ENCODE results near the gene CIRBP.
"Not testable (repeated sequence)": the region's sequence is repeated elsewhere in the genome, so short reads cannot be mapped to it uniquely, and the experiment has no call there.

The CIRBP gene

DNA sequence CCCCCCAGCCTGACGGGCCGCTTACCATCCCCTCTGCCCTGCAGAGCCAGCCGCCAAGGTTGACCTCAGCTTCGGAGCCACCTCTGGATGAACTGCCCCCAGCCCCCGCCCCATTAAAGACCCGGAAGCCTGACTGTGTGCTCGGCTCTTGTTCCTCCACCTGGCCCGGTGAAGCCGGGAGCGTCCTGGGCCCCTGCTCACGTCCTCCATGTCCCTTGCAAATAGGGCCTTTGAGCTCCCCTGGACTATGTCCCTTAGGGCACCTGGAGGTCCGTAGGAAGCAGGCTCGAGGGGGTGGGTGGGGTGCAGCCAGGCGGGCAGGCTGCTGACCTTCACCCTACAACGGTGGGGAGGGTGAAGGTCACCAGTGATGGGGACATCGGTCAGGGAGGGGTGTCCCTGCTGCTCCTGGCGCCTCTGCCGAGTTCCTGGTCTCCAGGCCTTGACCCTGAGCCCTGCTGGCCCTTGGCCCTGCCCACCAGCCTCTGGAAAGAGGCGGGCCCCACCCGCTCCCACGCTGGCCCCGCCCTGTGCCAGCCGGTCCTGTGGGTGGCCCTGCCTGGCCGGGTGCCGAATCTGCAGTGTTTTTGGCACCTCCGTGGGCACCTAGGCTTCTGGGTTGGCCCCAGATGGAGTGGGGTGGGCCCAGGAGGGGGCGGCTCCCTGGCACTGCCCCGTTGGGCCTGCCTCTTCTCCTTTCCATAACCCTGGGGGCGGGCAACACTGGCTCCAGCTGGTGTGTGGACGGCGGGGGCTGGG lies 24.3 kb upstream of the CIRBP start:
- DNase-seq (ENCODE audit: low read depth), result no peak

DNA sequence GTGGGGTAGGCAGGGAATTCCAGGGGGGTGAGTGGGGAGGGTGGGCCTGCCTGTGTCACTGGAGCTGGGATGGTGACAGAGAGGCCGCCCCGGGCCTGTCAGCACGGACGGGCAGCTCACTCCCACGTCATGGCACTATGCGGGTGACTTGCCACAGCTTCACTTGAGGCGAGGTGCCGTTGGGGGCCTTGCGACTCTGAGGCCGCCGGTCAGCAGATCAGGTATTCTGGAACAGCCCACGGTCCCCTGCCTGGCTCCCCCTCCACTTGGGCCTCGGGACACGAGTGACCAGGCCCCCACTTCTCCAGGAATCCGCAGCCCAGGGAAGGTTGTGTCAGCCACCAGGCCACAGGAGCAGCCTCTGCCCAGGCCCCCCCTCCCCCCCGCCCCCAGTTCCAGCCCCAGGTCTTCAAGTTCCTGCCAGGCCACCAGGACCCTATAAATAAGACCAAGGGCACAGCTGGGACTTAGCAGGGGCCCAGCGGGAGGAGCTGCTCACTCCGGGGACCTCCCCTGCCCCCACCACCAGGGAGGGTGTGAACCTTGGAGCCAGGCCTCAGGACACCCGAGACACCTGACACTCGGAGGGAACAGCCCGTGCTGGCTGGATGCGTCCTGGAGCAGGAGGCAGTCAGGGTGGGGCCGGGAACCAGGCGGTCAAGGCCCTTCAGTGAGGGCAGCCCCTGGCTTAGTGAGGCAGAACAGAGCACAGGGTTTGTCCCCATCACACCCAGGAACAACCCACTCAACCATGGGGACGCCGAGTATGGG lies 23.5 kb upstream of the CIRBP start:
- no peak for DNase-seq (ENCODE audit: low read depth)

DNA sequence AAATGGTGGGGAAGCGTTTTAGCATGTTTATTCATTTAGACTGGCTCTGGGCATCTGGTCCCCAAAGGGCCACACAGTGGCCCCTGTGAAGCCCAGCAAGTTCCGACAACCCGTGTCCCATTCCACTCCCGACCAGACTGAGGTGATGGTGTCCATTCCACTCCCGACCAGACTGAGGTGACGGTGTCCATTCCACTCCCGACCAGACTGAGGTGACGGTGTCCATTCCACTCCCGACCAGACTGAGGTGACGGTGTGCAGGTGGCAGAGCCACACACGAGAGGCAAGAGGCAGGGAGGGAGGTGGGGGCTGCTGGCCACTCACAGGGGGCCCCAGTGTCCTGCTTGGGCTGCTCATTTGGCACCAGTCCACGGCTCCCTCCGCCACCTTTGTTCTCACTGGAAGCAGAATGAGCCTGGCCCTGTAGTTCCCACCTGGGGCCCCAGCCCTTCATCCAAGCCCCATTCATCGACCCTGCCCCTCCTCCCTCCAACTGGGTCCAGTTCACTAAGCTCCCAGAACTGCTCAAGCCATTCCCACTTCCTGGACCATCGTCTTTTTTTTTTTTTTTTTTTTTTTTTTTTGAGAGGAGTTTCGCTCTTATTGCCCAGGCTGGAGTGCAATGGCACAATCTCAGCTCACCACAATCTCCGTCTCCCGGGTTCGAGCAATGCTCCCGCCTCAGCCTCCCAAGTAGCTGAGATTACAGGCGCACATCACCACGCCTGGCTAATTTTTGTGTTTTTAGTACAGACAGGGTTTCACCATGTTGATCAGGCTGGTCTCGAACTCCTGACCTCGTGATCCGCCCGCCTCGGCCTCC lies 22.7 kb upstream of the CIRBP start:
- not testable (repeated sequence) for DNase-seq (ENCODE audit: low read depth)

DNA sequence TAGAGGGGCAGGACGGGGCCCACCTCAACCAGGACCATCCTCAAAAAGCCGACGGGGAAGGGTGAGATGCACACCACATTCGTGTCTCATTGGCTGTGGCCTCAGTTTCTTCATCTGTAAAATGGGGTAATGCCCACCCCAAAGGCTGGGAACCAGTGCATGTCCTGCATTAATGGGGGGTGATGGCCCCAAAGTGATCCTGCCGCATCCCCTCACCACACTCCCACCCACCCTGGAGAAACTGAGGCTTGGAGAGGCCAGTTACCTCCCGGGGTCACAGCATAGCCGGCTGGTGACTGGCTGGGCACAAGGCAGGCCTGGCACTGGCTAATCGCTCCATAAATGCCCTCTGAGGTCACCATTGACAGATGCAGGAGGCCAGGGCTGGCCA lies 21.4 kb upstream of the CIRBP start:
- no peak for DNase-seq (ENCODE audit: low read depth)

DNA sequence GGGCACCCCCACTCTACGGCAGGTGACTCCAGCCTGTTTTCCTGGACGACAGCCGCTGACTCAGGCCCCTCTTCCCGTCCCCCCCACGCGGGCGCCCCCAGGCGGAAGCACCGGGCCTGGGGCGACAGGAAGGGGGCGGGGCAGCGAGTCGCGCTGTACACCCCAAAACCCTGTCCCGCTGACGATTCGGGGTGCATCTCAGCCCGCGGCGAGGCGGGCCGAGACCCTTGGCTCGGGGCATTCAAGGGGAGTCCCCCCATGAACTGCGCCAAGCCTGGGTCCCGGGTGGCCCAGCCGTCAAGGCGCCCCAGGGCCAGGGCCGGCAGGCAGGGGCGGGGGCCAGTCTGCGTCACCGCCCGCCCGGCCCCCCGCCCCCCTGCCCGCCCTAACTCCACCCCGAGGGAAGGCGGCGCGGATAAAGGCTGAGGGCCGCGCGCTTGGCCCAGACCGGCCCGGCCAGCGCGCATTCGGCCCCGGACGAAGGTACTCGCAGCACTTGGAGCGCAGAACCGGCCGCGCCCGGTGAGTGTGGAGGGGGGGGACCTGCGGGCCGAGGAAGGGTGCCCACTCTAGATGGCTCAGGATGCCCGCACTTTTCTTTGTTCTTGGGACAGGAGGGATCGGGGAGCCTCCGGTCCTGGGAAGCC lies 20.9 kb upstream of the CIRBP start, which contains the start of gene MIDN:
Gene MIDN, plus strand, starts transcription at position 445 of the 647 bp plus-strand sequence. CDS start 1,714 bp downstream, outside the sequence.
- no peak for DNase-seq (ENCODE audit: low read depth)

DNA sequence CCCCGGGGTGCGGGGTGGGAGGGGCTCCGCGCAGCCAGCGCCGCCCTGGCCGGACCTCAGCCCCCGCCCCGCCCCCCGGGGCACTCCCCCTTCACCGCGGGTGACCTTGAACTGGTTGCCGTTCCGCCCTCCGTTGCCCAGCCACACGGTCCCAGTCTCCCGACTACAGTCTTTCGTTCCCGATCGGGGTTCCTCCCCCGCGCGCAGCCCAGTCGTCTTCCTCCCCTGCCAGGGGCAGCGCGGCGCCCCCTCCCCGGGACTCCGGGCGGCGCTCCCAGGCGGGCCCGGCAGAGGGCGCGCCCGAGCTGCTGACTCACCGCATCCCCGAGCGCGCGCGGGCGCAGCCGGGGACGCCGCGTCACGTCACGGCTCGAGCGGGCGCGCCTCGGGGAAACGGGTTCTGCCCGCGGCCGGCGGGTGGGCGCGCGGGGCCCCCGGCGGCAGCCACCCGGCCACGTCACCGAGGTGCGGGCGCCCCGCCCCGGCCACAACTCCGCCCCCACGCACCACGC lies 20.3 kb upstream of the CIRBP start:
- DNase-seq (ENCODE audit: low read depth), result no peak

DNA sequence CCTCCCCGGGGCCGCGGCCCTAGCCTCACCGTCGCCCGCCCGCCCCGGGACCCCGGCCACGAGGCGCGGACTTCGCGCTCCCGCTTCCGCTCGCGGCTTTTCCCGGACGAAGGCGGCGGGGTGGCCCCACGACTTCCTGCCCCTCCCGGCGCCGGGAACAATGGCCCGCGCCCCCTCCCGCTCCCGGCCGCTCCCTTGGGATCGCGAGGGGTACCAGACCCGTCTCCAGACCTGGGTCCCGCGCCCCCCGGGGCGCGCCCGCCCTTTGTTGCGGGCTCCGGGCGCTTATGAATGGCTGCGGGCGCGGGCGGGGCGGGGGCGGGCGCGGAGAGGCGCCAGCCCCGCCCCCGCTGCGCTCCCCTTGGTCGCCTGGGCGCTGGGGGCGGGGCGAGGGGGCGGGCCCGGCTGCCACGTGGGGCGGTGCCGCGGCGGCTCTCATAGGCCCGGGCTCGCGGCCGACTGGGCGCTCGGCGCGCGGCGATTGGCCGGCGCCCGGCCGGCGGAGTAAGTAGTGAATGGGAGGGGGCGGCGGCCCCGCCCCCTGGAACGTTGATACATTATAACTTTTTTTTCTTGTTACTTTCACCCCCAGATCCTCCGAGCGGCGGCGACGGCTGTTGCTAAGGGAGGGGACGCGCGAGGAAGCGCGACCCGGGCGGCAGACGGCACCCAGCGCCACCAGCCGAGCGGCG lies 19.7 kb upstream of the CIRBP start:
- DNase-seq (ENCODE audit: low read depth), result no peak

DNA sequence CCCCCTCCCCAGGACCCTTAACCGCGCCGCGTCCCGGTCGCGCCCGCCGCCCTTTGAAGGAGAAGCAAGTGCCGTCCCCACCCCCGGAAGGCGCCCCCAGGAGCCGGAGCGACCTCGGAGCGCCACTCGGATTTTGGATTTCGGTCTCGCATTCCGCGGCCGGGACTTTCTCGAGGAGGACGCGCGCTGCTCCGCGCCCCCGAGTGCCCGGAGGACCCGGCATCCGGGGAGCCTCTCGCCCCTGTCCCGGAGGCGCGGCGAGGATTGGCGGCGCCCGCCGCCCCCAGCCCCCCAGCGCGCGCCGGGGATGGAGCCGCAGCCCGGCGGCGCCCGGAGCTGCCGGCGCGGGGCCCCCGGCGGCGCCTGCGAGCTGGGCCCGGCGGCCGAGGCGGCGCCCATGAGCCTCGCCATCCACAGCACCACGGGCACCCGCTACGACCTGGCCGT lies 19.1 kb upstream of the CIRBP start:
- DNase-seq (ENCODE audit: low read depth), result no peak

DNA sequence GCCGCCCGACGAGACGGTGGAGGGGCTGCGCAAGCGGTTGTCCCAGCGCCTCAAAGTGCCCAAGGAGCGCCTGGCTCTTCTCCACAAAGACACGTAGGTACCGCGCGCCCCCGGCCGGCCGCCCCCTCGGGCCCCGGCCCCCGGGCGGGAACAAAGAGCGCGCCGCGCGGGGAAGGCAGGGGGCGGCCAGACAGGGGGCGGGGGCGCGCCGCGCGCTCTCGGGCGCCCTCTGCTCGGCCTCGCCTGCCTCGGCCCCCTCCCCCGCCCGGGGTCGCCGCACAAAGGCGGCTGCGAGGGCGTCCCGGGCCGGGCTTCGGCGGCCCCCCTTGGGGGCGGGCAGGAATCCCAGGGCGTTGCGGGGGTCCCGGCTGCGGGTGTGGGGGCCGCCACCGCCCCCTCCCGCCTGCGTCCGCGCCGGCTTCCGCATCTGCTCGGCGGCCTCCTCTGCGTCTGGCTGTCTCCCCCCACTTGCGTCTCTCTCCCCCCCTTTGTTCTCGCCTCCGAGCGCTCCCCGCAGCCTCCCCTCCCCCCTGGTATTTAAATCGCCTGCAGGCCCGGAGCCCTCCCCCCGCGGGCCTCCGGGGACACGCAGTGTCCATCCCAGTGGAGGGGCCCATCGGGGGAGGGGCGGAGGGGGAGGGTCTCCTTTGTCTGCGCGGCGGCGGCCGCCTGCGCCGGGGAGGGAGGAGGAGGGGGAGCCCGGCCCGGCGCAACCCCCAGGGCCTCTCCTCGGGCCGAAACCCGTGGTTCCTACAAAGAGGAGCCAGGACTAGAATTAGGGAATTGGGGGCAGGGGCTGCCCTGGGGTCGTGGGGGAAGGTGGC lies 18.5 kb upstream of the CIRBP start:
- no peak for DNase-seq (ENCODE audit: low read depth)

DNA sequence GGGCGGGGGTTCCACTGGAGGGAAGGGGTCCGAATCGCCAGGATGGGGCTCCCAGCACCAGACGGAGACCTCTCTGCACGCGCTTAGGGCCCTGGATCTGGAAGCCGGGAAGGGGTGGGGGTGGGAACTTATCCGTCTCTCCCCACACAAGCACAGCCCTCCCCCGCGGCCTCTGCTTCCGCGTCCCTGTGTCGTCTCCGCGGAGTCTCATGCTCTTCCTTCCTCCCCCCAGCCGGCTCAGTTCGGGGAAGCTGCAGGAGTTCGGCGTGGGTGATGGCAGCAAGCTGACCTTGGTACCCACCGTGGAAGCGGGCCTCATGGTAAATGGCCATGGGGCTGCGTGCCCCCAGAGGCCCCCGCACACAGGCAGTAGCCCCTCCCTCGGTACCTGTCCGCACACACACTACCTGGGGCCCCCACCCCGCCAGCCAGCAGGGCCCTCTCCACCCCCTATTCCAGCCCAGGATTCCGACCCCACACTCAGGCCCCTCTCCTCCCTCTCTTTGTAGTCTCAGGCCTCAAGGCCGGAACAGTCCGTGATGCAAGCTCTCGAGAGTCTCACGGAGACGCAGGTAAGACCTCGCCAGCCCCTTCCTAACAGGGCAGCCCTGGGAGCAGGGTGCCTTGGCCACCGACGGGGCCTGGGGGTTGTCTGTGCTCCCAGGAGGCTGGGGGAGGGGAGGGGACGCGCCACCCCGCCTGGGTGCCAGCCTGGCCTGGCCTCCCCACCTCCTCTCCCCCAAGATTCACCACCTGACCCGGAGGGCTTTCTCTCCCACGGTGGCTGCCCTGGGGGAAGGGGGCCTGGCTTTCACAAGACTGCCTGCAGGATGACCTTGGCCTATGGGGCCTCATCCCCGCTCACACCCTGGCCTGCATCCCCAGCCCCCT lies 17.6 kb upstream of the CIRBP start:
- no peak for DNase-seq (ENCODE audit: low read depth)

DNA sequence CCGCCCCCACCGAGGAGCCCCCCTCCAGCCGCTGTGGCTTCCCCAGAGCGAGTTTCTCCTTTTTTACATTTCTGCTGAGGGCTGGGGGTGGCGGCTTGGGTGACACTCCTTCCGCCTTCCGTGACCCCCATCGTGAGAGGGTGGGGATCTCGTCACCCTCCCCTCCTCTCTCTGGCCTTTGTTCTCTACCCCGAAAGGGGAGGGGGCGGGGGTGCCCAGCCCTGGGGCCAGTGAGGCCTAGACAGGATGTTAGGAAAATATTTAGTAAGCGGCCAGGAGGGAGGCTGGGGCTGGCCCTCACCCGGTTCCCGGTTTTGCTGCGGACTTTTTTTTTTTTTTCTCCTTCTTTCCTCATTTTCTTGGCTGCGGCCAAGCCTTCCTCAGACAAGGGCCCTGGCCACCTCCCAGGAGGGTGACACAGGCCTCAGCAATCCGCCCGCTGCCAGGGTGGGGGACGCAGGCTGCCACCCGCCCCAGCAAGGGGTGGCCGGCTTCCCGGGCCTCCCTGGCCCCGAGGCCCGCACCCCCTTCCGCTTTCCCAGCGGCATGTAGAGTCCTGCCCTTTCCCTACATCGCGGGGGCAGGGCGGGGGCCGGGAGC lies 16.8 kb upstream of the CIRBP start:
- no peak for DNase-seq (ENCODE audit: low read depth)

DNA sequence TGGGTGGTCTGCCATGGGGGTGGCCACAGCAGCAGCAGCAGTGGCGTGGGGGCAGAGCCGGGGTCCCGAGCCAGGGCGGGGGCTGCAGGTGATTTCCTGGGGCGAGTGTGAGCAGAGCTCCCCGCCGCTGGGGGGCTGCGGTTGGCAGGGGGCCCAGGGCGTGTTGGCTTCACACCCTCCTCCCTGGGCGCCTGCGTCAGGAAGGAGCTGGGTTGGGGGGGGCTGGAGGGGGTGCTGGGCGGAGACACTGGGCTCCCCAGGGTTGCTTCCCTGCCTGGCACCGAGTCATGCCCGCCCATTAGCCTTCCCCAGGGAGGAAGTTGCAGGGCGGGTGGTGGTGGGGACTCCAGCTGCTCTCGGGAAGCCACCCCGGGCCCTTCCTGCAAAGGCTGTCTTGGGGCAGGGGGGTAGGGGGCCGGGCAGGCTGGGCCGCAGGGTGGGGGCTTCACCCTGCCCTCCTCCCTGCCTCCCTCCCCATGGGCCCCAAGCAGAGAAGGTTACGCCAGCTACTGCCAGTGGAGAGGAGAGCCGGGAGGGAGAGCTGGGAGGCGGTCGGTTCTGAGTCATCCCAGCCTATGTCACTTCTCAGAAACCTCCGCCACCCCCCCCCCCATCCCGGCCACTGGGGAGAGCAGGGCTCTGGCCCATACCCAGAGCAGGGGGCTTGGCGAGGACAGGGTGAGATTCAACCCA lies 16.2 kb upstream of the CIRBP start:
- no peak for DNase-seq (ENCODE audit: low read depth)

DNA sequence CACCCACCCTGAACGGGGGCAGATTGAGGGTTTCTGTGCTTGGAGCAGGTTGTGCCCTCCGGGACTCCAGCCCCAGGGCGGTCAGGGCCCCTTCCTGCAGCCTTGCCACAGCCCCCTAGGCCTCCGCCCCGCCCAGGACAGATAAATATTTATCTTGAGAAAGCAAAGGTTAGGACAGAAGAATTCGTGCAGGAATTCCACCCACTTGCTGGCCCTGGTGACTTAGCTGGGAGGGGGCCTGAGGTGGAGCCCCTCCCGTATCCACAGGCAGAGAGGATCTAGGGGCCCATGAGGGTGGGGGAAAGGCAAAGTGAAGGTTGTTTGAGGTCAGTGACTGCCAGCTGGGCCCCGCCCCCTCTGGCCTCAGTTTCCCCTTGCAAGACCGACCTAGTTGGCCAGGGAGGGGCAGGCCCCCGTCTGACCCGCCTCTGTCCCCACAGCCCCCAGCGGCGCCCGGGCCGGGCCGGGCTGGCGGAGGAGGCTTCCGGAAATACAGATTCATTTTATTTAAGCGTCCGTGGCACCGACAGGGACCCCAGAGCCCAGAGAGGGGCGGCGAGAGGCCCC lies 15.5 kb upstream of the CIRBP start:
- no peak for DNase-seq (ENCODE audit: low read depth)

DNA sequence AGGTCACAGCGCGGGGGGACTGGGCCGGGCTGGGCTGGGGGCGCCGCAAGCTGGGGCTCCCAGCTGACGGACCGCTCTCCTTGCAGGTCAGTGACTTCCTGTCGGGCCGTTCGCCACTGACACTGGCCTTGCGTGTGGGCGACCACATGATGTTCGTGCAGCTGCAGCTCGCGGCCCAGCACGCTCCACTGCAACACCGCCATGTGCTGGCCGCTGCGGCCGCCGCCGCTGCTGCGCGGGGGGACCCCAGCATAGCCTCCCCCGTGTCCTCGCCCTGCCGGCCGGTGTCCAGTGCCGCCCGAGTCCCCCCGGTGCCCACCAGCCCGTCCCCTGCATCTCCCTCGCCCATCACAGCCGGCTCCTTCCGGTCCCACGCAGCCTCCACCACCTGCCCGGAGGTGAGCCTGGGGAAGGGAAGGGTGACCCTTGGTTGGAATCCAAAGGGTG lies 15.0 kb upstream of the CIRBP start:
- no peak for DNase-seq (ENCODE audit: low read depth)

DNA sequence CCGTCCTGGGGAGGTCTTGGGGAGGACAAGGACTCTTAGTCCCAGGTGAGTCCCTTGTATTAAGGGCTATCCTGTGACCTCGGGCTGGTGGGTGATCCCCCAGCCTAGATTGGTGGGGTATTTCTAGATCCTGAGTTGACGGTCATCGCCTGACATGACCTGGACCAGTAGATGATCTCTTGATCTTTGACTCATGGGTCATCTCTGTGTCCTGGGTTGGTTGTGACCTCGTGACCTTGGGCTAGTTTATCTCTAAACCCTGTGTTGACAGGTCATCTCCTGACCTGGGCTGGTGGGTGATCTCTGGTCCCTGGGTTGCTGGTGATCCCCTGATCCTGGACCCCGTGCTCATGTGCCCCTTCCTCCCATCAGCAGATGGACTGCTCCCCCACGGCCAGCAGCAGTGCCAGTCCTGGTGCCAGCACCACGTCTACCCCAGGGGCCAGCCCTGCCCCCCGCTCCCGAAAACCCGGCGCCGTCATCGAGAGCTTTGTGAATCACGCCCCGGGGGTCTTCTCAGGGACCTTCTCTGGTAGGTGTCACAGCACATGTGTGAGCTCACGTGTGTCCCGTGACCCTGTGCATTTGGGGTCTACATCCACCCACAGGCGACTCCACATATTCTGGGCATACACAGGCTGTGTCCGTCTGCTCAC lies 14.5 kb upstream of the CIRBP start:
- DNase-seq (ENCODE audit: low read depth), result no peak

DNA sequence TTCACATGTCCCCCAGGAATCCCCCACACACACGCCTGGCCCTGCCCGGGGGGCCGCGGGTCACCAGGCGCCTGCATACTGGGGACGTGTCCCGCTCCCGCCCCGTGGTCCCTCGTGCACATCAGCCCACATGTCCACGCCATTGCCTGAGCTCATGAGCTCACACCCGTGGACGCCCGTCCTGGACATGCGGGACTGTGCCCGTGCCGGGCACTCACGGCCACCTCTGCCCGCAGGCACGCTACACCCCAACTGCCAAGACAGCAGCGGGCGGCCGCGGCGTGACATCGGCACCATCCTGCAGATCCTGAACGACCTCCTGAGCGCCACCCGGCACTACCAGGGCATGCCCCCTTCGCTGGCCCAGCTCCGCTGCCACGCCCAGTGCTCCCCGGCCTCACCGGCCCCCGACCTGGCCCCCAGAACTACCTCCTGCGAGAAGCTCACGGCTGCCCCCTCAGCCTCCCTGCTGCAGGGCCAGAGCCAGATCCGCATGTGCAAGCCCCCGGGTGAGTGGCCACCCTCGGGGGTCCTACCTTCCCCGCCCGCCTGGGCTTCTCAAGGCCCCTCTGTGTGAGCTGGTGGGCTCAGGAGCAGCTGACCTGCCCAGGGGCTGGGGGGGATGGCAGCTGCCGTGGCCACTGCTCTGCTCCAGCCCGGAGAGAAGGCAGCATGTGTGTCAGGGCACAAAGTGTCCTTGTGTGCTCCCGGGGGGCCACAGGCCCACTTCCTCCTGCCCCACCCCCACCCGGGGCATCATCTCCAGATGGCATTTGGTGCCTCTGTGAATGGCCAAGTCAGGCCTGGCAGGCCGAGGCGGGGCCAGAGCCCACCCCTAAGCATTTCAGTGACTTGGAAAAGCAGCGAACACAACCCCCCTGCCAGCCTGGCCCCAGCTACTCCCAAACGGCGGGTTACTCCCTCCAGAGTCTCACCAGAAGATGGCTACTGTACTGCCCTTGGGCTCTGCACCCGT lies 13.7 kb upstream of the CIRBP start:
- DNase-seq (ENCODE audit: low read depth), result no peak
